Liver (tissue), 9 donors: ENCODE measurements around the gene OR2T27. TPM values are rescaled to one million over a fixed set of nuclear protein-coding genes. Genes with fewer than 3 reads are reported as not detected.
"Not testable (repeated sequence)": the region's sequence is repeated elsewhere in the genome, so short reads cannot be mapped to it uniquely, and the experiment has no call there.

Experiments
- DNase-seq: peaks from one replicate; pipeline ENCODE4 v3.0.0-alpha.2; 2017; ENCODE audit warnings: low spot score
- H3K27ac ChIP-seq, 2 donors: one replicate each; pipeline ENCODE4 v1.7.0; 2013; ENCODE audit warnings: inconsistent platforms in 2 of 2, low read length in 2 of 2, control low read depth in 1 of 2, low read depth in 1 of 2, mild to moderate bottlenecking in 1 of 2
- H3K27me3 ChIP-seq, 4 donors: one replicate each; pipeline versions ENCODE4 v1.6.1 to v1.7.0; 2013; ENCODE audit warnings: low read length in 3 of 4, inconsistent platforms in 1 of 4, mild to moderate bottlenecking in 1 of 4, moderate library complexity in 1 of 4; ENCODE audit not compliant: control insufficient read depth in 4 of 4, insufficient read depth in 4 of 4
- H3K36me3 ChIP-seq, 4 donors: one replicate each; pipeline versions ENCODE4 v1.6.1 to v1.7.0; 2013; ENCODE audit warnings: low read length in 3 of 4, mild to moderate bottlenecking in 3 of 4, low read depth in 1 of 4, moderate library complexity in 1 of 4; ENCODE audit not compliant: control insufficient read depth in 4 of 4, insufficient read depth in 3 of 4
- H3K4me1 ChIP-seq, 4 donors: one replicate each; pipeline versions ENCODE4 v1.6.1 to v1.7.0; 2013; ENCODE audit warnings: low read length in 3 of 4, mild to moderate bottlenecking in 3 of 4, moderate library complexity in 1 of 4; ENCODE audit not compliant: control insufficient read depth in 4 of 4, insufficient read depth in 4 of 4
- H3K4me3 ChIP-seq, 3 donors: one replicate each; pipeline versions ENCODE4 v1.6.1 to v1.7.0; 2013; ENCODE audit warnings: low read length in 3 of 3, control low read depth in 1 of 3, low read depth in 1 of 3, mild to moderate bottlenecking in 1 of 3
- H3K9ac ChIP-seq, 2 donors: one replicate each; pipeline ENCODE4 v1.7.0; 2013; ENCODE audit warnings: low read length in 2 of 2, mild to moderate bottlenecking in 2 of 2, moderate library complexity in 2 of 2, control low read depth in 1 of 2, low read depth in 1 of 2
- H3K9me3 ChIP-seq, 4 donors: one replicate each; pipeline versions ENCODE4 v1.6.1 to v1.7.0; 2013; ENCODE audit warnings: low read length in 3 of 4; ENCODE audit not compliant: control insufficient read depth in 4 of 4
- EGR1 ChIP-seq, 2 donors: IDR thresholded peaks; 2 replicates each; pipeline ENCODE4 v1.6.1; 2016 to 2018; ENCODE audit warnings: antibody characterized with exemption in 2 of 2, low read depth in 2 of 2
- FOXA2 ChIP-seq: IDR thresholded peaks from 2 replicates; pipeline ENCODE4 v1.6.1; 2016; ENCODE audit warnings: antibody characterized with exemption
- HNF4A ChIP-seq, 2 donors: conservative IDR thresholded peaks; 2 replicates each; pipeline ENCODE4 v1.6.1; 2016; ENCODE audit warnings: antibody characterized with exemption in 2 of 2, mild to moderate bottlenecking in 2 of 2
- HNF4G ChIP-seq: IDR thresholded peaks from 2 replicates; pipeline ENCODE4 v1.6.1; 2016; ENCODE audit warnings: antibody characterized with exemption
- NR2F2 ChIP-seq: IDR thresholded peaks from 2 replicates; pipeline ENCODE4 v1.6.1; 2016; ENCODE audit warnings: antibody characterized with exemption
- RAD21 ChIP-seq, 2 donors: IDR thresholded peaks; 2 replicates each; pipeline ENCODE4 v1.6.1; 2016; ENCODE audit warnings: antibody characterized with exemption in 2 of 2, mild to moderate bottlenecking in 2 of 2
- RXRA ChIP-seq, 2 donors: IDR thresholded peaks; 2 replicates each; pipeline ENCODE4 v1.6.1; 2017 to 2018; ENCODE audit warnings: antibody characterized with exemption in 2 of 2, mild to moderate bottlenecking in 1 of 2
- SP1 ChIP-seq: IDR thresholded peaks from 2 replicates; pipeline ENCODE4 v1.6.1; 2018; ENCODE audit warnings: antibody characterized with exemption, mild to moderate bottlenecking
- YY1 ChIP-seq: IDR thresholded peaks from 2 replicates; pipeline ENCODE4 v1.6.1; 2016; ENCODE audit warnings: antibody characterized with exemption, mild to moderate bottlenecking
- WGBS: extraction: QIAGEN DNeasy Blood & Tissue Kit; methylation state at CpG from one replicate; pipeline ENCODE4 v1.1.7; 2013; 5-methylcytosine and 5-hydroxymethylcytosine counted together
- polyA plus RNA-seq, 2 donors: library from polyadenylated mRNA; stranded (reverse) in 1 of 2; unstranded in 1 of 2; fragments of 200-250 nt in 1 of 2; fragments of >200 nt in 1 of 2; fragmentation: Nextera tagmentation in 1 of 2; extraction: Ambion mirVana in 1 of 2; gene quantifications; one replicate each; pipeline versions ENCODE4 v1.2.1 to v1.2.3, GENCODE V29; 2013 to 2015
- total RNA-seq, 2 donors: library from RNA; depleted of rRNA; stranded (reverse); fragments of >200 nt; gene quantifications; one replicate each; pipeline ENCODE4 v1.2.3, GENCODE V29; 2014
- TF ChIP-seq, protein P1 (sequence below): IDR thresholded peaks from 2 replicates; pipeline ENCODE4 v1.6.1; 2016; ENCODE audit warnings: antibody characterized with exemption
- TF ChIP-seq, protein P2 (sequence below): fragments of 150-350 bp; IDR thresholded peaks from 2 replicates; pipeline ENCODE4 v1.5.1; 2017; ENCODE audit warnings: improper control_type of control experiment, low read depth, low read length; ENCODE audit not compliant: missing input control
- TF ChIP-seq, protein P3 (sequence below): IDR thresholded peaks from 2 replicates; pipeline ENCODE4 v1.6.1; 2016; ENCODE audit warnings: antibody characterized with exemption
- donor health status: healthy.
- donor health status: healthy.
- donor health status: healthy.
- donor health status: healthy.
- donor health status: healthy.

OR2T27 gene, protein sequence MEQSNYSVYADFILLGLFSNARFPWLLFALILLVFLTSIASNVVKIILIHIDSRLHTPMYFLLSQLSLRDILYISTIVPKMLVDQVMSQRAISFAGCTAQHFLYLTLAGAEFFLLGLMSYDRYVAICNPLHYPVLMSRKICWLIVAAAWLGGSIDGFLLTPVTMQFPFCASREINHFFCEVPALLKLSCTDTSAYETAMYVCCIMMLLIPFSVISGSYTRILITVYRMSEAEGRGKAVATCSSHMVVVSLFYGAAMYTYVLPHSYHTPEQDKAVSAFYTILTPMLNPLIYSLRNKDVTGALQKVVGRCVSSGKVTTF
- not detected for total RNA-seq
- polyA plus RNA-seq, result not detected

DNA sequence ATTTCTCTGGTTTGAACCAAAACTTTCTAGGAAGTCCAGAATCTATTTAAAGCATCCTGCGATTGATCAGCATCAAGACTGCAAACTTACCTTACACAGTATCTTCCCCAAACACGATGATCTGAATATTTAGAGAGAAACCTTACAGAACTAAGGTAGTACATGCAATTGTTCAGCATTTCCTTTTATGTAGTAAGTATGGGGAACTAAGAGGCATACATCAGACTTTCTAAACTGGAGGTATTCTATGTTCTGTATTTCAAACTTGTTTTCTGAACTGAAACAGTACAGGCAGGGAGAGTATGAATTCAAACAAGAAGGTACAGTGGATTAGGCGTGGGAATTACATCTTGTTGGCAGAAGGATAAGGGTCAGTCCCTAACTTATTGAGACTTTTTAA, at the start of gene OR2T27:
Gene OR2T27, minus strand, starts transcription at position 175 of the 400 bp plus-strand sequence. CDS start 4,644 bp downstream, outside the sequence.
- H3K4me3 ChIP-seq, H3K9me3 ChIP-seq, H3K4me1 ChIP-seq, H3K27ac ChIP-seq, H3K27me3 ChIP-seq, H3K9ac ChIP-seq, H3K36me3 ChIP-seq, DNase-seq: not testable (repeated sequence)
- no CpG with 5 or more reads among the region's 3 CpGs for WGBS

DNA sequence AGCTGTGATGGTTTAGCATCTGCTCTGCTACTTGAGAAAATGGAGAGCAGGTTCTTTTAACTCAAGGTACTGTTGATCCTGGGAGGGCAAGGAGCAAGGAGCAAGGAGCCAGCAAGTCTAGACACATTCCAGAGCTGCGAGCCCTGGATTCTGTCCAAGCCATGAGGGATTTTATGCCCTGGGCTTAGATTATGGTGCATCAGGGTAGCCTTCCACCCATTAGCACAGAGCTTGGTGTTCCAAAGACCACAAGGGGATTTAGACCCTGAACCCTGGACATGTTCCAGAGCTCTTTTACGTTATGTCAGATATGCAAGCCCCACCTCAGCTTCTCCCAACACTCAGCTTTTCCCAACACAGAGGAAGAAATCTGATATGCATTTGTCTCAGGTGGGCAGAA, 49.3 kb upstream of the OR2T27 start:
- Histone ChIP-seq H3K9me3 (no peaks in the 10 kb centered on the region), H3K27me3 (no peaks in the 10 kb centered on the region), H3K36me3 (no peaks in the 10 kb centered on the region), H3K9ac (no peak overlapping the region), H3K4me3 (no peak overlapping the region), H3K27ac (no peak overlapping the region), H3K4me1 (no peaks in the 10 kb centered on the region)
- TF ChIP-seq RXRA (IDR thresholded peaks at IDR 0.05) (no peak), NR2F2 (no peak), SP1 (no peak), HNF4G (no peak), YY1 (no peak), HNF4A (conservative IDR thresholded peaks at IDR 0.05) (no peak), EGR1 (IDR thresholded peaks at IDR 0.05; ENCODE audit: low read depth in 2 of 2) (no peak), FOXA2 (no peak)
- TF ChIP-seq, protein P1, sequence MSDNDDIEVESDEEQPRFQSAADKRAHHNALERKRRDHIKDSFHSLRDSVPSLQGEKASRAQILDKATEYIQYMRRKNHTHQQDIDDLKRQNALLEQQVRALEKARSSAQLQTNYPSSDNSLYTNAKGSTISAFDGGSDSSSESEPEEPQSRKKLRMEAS, result no peak
- TF ChIP-seq, protein P2, sequence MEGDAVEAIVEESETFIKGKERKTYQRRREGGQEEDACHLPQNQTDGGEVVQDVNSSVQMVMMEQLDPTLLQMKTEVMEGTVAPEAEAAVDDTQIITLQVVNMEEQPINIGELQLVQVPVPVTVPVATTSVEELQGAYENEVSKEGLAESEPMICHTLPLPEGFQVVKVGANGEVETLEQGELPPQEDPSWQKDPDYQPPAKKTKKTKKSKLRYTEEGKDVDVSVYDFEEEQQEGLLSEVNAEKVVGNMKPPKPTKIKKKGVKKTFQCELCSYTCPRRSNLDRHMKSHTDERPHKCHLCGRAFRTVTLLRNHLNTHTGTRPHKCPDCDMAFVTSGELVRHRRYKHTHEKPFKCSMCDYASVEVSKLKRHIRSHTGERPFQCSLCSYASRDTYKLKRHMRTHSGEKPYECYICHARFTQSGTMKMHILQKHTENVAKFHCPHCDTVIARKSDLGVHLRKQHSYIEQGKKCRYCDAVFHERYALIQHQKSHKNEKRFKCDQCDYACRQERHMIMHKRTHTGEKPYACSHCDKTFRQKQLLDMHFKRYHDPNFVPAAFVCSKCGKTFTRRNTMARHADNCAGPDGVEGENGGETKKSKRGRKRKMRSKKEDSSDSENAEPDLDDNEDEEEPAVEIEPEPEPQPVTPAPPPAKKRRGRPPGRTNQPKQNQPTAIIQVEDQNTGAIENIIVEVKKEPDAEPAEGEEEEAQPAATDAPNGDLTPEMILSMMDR, result no peak
- 41% methylated on average over 2 of the region's 2 CpGs for WGBS
- DNase-seq, result no peak

DNA sequence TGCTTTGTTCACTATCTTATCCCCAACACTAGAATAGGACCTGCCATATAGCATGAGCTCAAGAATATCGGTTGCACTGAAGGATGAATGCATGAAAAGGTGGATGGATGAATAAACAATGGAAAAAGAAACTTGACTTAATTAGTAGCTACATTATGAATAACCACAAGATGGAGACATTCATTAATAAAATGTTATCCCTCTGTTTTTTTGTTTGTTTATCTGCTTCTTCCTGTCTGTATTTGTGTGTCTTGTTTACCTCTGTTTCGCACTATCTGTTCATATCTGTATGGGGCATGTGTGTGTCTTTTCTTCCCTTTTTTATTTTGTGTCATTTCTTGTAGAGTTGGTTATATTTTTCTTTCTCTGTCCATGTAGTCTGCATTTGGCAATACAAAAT, 48.3 kb upstream of the OR2T27 start:
- WGBS, result 56% methylated on average over 2 of the region's 2 CpGs

More for the DNA sequence above, 48.3 kb upstream of the OR2T27 start:
- no peak overlapping the region for H3K9ac ChIP-seq
- no peak for DNase-seq
- no peaks in the 10 kb centered on the region for H3K9me3 ChIP-seq
- no peaks in the 10 kb centered on the region for H3K27me3 ChIP-seq
- TF ChIP-seq RAD21 (IDR thresholded peaks at IDR 0.05), result peak; percentile 67 to 68
- TF ChIP-seq, protein P3, sequence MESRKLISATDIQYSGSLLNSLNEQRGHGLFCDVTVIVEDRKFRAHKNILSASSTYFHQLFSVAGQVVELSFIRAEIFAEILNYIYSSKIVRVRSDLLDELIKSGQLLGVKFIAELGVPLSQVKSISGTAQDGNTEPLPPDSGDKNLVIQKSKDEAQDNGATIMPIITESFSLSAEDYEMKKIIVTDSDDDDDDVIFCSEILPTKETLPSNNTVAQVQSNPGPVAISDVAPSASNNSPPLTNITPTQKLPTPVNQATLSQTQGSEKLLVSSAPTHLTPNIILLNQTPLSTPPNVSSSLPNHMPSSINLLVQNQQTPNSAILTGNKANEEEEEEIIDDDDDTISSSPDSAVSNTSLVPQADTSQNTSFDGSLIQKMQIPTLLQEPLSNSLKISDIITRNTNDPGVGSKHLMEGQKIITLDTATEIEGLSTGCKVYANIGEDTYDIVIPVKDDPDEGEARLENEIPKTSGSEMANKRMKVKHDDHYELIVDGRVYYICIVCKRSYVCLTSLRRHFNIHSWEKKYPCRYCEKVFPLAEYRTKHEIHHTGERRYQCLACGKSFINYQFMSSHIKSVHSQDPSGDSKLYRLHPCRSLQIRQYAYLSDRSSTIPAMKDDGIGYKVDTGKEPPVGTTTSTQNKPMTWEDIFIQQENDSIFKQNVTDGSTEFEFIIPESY, result no peak
- TF ChIP-seq, protein P2, result peak; percentile 29
- H3K4me1 ChIP-seq, result no peaks in the 10 kb centered on the region
- no peak overlapping the region for H3K4me3 ChIP-seq
- H3K27ac ChIP-seq, result no peak overlapping the region
- H3K36me3 ChIP-seq, result no peaks in the 10 kb centered on the region
